Liver (tissue), 9 donors: Measurements from ENCODE around the gene GPR15. TPM values are rescaled to one million over a fixed set of nuclear protein-coding genes. Genes with fewer than 3 reads are reported as not detected.

Source experiments
- DNase-seq: peaks from one replicate; pipeline ENCODE4 v3.0.0-alpha.2; 2017; ENCODE audit warnings: low spot score
- H3K27ac ChIP-seq, 2 donors: one replicate each; pipeline ENCODE4 v1.7.0; 2013; ENCODE audit warnings: inconsistent platforms in 2 of 2, low read length in 2 of 2, control low read depth in 1 of 2, low read depth in 1 of 2, mild to moderate bottlenecking in 1 of 2
- H3K27me3 ChIP-seq, 4 donors: one replicate each; pipeline versions ENCODE4 v1.6.1 to v1.7.0; 2013; ENCODE audit warnings: low read length in 3 of 4, inconsistent platforms in 1 of 4, mild to moderate bottlenecking in 1 of 4, moderate library complexity in 1 of 4; ENCODE audit not compliant: control insufficient read depth in 4 of 4, insufficient read depth in 4 of 4
- H3K36me3 ChIP-seq, 4 donors: one replicate each; pipeline versions ENCODE4 v1.6.1 to v1.7.0; 2013; ENCODE audit warnings: low read length in 3 of 4, mild to moderate bottlenecking in 3 of 4, low read depth in 1 of 4, moderate library complexity in 1 of 4; ENCODE audit not compliant: control insufficient read depth in 4 of 4, insufficient read depth in 3 of 4
- H3K4me1 ChIP-seq, 4 donors: one replicate each; pipeline versions ENCODE4 v1.6.1 to v1.7.0; 2013; ENCODE audit warnings: low read length in 3 of 4, mild to moderate bottlenecking in 3 of 4, moderate library complexity in 1 of 4; ENCODE audit not compliant: control insufficient read depth in 4 of 4, insufficient read depth in 4 of 4
- H3K4me3 ChIP-seq, 3 donors: one replicate each; pipeline versions ENCODE4 v1.6.1 to v1.7.0; 2013; ENCODE audit warnings: low read length in 3 of 3, control low read depth in 1 of 3, low read depth in 1 of 3, mild to moderate bottlenecking in 1 of 3
- H3K9ac ChIP-seq, 2 donors: one replicate each; pipeline ENCODE4 v1.7.0; 2013; ENCODE audit warnings: low read length in 2 of 2, mild to moderate bottlenecking in 2 of 2, moderate library complexity in 2 of 2, control low read depth in 1 of 2, low read depth in 1 of 2
- H3K9me3 ChIP-seq, 4 donors: one replicate each; pipeline versions ENCODE4 v1.6.1 to v1.7.0; 2013; ENCODE audit warnings: low read length in 3 of 4; ENCODE audit not compliant: control insufficient read depth in 4 of 4
- FOXA1 ChIP-seq: IDR thresholded peaks from 2 replicates; pipeline ENCODE4 v1.6.1; 2016; ENCODE audit warnings: antibody characterized with exemption
- FOXA2 ChIP-seq: IDR thresholded peaks from 2 replicates; pipeline ENCODE4 v1.6.1; 2016; ENCODE audit warnings: antibody characterized with exemption
- GABPA ChIP-seq, 2 donors: IDR thresholded peaks in 1 of 2; conservative IDR thresholded peaks in 1 of 2; 2 replicates each; pipeline ENCODE4 v1.6.1; 2016; ENCODE audit warnings: antibody characterized with exemption in 2 of 2, mild to moderate bottlenecking in 1 of 2, moderate library complexity in 1 of 2
- HNF4A ChIP-seq, 2 donors: conservative IDR thresholded peaks; 2 replicates each; pipeline ENCODE4 v1.6.1; 2016; ENCODE audit warnings: antibody characterized with exemption in 2 of 2, mild to moderate bottlenecking in 2 of 2
- HNF4G ChIP-seq: IDR thresholded peaks from 2 replicates; pipeline ENCODE4 v1.6.1; 2016; ENCODE audit warnings: antibody characterized with exemption
- JUND ChIP-seq, 2 donors: IDR thresholded peaks; 2 replicates each; pipeline ENCODE4 v1.6.1; 2016; ENCODE audit warnings: antibody characterized with exemption in 2 of 2
- RAD21 ChIP-seq, 2 donors: IDR thresholded peaks; 2 replicates each; pipeline ENCODE4 v1.6.1; 2016; ENCODE audit warnings: antibody characterized with exemption in 2 of 2, mild to moderate bottlenecking in 2 of 2
- RXRA ChIP-seq, 2 donors: IDR thresholded peaks; 2 replicates each; pipeline ENCODE4 v1.6.1; 2017 to 2018; ENCODE audit warnings: antibody characterized with exemption in 2 of 2, mild to moderate bottlenecking in 1 of 2
- SP1 ChIP-seq: IDR thresholded peaks from 2 replicates; pipeline ENCODE4 v1.6.1; 2018; ENCODE audit warnings: antibody characterized with exemption, mild to moderate bottlenecking
- TAF1 ChIP-seq: conservative IDR thresholded peaks from 2 replicates; pipeline ENCODE4 v1.6.1; 2016; ENCODE audit warnings: antibody characterized with exemption, mild to moderate bottlenecking
- YY1 ChIP-seq: IDR thresholded peaks from 2 replicates; pipeline ENCODE4 v1.6.1; 2016; ENCODE audit warnings: antibody characterized with exemption, mild to moderate bottlenecking
- WGBS: extraction: QIAGEN DNeasy Blood & Tissue Kit; methylation state at CpG from one replicate; pipeline ENCODE4 v1.1.7; 2013; 5-methylcytosine and 5-hydroxymethylcytosine counted together
- polyA plus RNA-seq, 2 donors: library from polyadenylated mRNA; stranded (reverse) in 1 of 2; unstranded in 1 of 2; fragments of 200-250 nt in 1 of 2; fragments of >200 nt in 1 of 2; fragmentation: Nextera tagmentation in 1 of 2; extraction: Ambion mirVana in 1 of 2; gene quantifications; one replicate each; pipeline versions ENCODE4 v1.2.1 to v1.2.3, GENCODE V29; 2013 to 2015
- total RNA-seq, 2 donors: library from RNA; depleted of rRNA; stranded (reverse); fragments of >200 nt; gene quantifications; one replicate each; pipeline ENCODE4 v1.2.3, GENCODE V29; 2014
- TF ChIP-seq, protein P1 (sequence below): IDR thresholded peaks from 2 replicates; pipeline ENCODE4 v1.6.1; 2016; ENCODE audit warnings: antibody characterized with exemption
- TF ChIP-seq, protein P2 (sequence below): IDR thresholded peaks from 2 replicates; pipeline ENCODE4 v1.6.1; 2016; ENCODE audit warnings: antibody characterized with exemption
- TF ChIP-seq, protein P3 (sequence below): IDR thresholded peaks from 2 replicates; pipeline ENCODE4 v1.6.1; 2016; ENCODE audit warnings: antibody characterized with exemption
- TF ChIP-seq, protein P4 (sequence below): IDR thresholded peaks from 2 replicates; pipeline ENCODE4 v1.6.1; 2016; ENCODE audit warnings: antibody characterized with exemption, mild to moderate bottlenecking
- TF ChIP-seq, protein P5 (sequence below): fragments of 150-350 bp; IDR thresholded peaks from 2 replicates; pipeline ENCODE4 v1.5.1; 2017; ENCODE audit warnings: improper control_type of control experiment, low read depth, low read length; ENCODE audit not compliant: missing input control
- donor health status: healthy.
- donor health status: healthy.
- donor health status: healthy.
- donor health status: healthy.
- donor health status: healthy.

The GPR15 gene
- total and polyA plus RNA-seq, 4 donors, result 0.08 to 0.10 TPM; not detected in 2

DNA sequence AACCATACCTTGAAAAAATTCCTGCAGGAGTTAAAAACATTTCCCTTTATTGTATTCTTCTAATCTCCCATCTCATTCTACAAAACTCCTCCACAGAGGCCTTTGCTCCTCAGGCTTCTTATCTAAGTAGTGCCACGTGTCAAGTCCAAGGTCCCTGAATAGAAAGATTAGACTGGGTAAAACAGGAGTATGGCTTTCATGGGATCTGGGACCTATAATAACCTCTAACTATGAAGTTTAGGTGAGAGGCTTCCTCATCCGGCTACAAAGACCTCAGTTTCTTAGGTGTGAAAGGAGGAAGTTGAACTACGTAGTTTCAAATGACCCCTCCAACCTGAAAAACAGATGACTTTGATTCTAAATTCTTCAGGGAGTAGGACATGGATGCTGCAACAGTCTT lies 20.0 kb downstream of the GPR15 start:
- Histone ChIP-seq H3K27me3 (no peaks in the 10 kb centered on the region), H3K36me3 (no peaks in the 10 kb centered on the region), H3K9me3 (no peaks in the 10 kb centered on the region), H3K9ac (no peak overlapping the region), H3K27ac (no peak overlapping the region), H3K4me3 (no peak overlapping the region), H3K4me1 (no peaks in the 10 kb centered on the region)
- no peak for DNase-seq
- TF ChIP-seq, protein P1, sequence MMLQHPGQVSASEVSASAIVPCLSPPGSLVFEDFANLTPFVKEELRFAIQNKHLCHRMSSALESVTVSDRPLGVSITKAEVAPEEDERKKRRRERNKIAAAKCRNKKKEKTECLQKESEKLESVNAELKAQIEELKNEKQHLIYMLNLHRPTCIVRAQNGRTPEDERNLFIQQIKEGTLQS, result no peak
- TF ChIP-seq RXRA (IDR thresholded peaks at IDR 0.05) (no peak), RAD21 (IDR thresholded peaks at IDR 0.05) (no peak), HNF4A (conservative IDR thresholded peaks at IDR 0.05) (no peak), JUND (IDR thresholded peaks at IDR 0.05) (no peak), GABPA (IDR thresholded peaks at IDR 0.05 in 1 of 2, conservative IDR thresholded peaks at IDR 0.05 in 1 of 2) (no peak), SP1 (no peak), YY1 (no peak), FOXA1 (no peak)
- TF ChIP-seq, protein P2, sequence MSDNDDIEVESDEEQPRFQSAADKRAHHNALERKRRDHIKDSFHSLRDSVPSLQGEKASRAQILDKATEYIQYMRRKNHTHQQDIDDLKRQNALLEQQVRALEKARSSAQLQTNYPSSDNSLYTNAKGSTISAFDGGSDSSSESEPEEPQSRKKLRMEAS, result no peak
- TF ChIP-seq, protein P3, sequence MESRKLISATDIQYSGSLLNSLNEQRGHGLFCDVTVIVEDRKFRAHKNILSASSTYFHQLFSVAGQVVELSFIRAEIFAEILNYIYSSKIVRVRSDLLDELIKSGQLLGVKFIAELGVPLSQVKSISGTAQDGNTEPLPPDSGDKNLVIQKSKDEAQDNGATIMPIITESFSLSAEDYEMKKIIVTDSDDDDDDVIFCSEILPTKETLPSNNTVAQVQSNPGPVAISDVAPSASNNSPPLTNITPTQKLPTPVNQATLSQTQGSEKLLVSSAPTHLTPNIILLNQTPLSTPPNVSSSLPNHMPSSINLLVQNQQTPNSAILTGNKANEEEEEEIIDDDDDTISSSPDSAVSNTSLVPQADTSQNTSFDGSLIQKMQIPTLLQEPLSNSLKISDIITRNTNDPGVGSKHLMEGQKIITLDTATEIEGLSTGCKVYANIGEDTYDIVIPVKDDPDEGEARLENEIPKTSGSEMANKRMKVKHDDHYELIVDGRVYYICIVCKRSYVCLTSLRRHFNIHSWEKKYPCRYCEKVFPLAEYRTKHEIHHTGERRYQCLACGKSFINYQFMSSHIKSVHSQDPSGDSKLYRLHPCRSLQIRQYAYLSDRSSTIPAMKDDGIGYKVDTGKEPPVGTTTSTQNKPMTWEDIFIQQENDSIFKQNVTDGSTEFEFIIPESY, result no peak
- 63% methylated on average over 3 of the region's 3 CpGs for WGBS

DNA sequence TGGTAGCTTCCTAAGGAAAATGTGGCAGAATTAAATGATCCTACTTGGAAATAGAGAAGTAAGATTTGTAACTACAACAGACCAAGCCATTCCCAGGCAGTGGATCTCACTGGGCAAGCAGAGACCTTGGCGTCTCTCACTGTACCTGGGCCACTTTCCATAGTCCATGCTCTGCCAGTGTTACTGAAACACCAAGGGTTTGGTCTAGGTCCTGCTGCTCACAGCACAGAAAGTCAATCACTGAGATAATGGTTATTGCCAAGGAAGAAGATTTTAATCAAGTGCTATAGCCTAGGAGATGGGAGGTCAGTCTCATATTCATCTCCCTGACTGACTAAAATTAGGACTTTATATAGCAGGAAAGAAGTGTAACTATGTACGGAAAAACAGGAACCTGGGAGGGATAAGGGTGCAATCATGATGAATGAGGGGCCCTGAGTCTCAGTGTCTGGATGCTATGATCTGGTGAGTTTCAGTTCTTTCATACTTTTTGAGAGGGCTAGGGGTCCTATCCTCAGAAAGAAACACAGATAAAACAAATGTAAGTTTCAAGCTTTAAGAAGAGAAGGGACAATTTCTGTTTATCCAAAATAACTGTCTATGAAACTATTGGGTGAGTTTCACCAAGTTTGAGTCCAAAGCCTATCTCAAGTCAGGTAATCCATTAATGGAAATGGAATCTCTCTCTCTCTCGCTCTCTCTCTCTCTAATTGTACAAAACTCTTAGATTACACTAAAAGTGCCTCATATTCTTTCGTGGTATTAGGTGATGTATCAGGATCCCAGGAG lies 20.6 kb downstream of the GPR15 start:
- H3K27ac ChIP-seq, result no peak overlapping the region
- TF ChIP-seq FOXA2 (no peak), YY1 (no peak), TAF1 (no peak)
- H3K4me1 ChIP-seq, result no peaks in the 10 kb centered on the region
- H3K9ac ChIP-seq, result no peak overlapping the region
- no peak for DNase-seq
- WGBS, result 78% methylated on average over 4 of the region's 4 CpGs
- no peaks in the 10 kb centered on the region for H3K36me3 ChIP-seq
- no peak overlapping the region for H3K4me3 ChIP-seq
- no peaks in the 10 kb centered on the region for H3K27me3 ChIP-seq
- no peaks in the 10 kb centered on the region for H3K9me3 ChIP-seq

DNA sequence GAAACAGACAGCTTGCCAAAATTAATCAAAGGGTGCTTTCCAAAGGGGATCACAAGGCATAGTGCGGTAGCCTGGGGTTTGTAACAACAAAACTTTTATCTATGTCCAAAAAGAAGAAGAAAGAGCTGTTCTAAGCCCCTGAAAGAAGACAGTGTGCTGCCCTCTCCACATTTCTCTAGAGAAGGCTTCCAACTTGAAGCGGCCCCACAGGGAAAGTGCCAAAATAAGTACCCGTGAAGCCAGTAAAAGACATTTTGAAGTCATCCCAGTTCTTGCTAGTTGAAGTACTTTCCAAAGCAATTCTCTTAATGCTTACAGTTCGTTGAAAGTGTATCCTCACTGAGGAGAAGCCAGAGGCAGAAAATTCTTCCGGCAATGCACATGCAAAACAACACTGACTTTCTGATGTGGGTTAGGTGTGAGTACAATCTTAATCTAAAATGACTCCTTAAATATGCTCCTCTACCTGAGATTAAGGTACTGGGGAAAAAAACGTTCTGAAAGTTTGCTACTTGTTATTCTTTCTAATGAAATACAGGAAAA lies 21.3 kb downstream of the GPR15 start:
- DNase-seq, result no peak
- 75% methylated on average over 6 of the region's 6 CpGs for WGBS
- Histone ChIP-seq H3K9ac (no peak overlapping the region), H3K4me1 (no peaks in the 10 kb centered on the region), H3K4me3 (no peak overlapping the region), H3K27ac (no peak overlapping the region), H3K9me3 (no peaks in the 10 kb centered on the region), H3K27me3 (no peaks in the 10 kb centered on the region), H3K36me3 (no peaks in the 10 kb centered on the region)
- no peak for TF ChIP-seq GABPA (IDR thresholded peaks at IDR 0.05 in 1 of 2, conservative IDR thresholded peaks at IDR 0.05 in 1 of 2)
- TF ChIP-seq, protein P4, sequence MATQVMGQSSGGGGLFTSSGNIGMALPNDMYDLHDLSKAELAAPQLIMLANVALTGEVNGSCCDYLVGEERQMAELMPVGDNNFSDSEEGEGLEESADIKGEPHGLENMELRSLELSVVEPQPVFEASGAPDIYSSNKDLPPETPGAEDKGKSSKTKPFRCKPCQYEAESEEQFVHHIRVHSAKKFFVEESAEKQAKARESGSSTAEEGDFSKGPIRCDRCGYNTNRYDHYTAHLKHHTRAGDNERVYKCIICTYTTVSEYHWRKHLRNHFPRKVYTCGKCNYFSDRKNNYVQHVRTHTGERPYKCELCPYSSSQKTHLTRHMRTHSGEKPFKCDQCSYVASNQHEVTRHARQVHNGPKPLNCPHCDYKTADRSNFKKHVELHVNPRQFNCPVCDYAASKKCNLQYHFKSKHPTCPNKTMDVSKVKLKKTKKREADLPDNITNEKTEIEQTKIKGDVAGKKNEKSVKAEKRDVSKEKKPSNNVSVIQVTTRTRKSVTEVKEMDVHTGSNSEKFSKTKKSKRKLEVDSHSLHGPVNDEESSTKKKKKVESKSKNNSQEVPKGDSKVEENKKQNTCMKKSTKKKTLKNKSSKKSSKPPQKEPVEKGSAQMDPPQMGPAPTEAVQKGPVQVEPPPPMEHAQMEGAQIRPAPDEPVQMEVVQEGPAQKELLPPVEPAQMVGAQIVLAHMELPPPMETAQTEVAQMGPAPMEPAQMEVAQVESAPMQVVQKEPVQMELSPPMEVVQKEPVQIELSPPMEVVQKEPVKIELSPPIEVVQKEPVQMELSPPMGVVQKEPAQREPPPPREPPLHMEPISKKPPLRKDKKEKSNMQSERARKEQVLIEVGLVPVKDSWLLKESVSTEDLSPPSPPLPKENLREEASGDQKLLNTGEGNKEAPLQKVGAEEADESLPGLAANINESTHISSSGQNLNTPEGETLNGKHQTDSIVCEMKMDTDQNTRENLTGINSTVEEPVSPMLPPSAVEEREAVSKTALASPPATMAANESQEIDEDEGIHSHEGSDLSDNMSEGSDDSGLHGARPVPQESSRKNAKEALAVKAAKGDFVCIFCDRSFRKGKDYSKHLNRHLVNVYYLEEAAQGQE, result no peak
- TF ChIP-seq HNF4A (conservative IDR thresholded peaks at IDR 0.05), result no peak
- TF ChIP-seq, protein P5, sequence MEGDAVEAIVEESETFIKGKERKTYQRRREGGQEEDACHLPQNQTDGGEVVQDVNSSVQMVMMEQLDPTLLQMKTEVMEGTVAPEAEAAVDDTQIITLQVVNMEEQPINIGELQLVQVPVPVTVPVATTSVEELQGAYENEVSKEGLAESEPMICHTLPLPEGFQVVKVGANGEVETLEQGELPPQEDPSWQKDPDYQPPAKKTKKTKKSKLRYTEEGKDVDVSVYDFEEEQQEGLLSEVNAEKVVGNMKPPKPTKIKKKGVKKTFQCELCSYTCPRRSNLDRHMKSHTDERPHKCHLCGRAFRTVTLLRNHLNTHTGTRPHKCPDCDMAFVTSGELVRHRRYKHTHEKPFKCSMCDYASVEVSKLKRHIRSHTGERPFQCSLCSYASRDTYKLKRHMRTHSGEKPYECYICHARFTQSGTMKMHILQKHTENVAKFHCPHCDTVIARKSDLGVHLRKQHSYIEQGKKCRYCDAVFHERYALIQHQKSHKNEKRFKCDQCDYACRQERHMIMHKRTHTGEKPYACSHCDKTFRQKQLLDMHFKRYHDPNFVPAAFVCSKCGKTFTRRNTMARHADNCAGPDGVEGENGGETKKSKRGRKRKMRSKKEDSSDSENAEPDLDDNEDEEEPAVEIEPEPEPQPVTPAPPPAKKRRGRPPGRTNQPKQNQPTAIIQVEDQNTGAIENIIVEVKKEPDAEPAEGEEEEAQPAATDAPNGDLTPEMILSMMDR, result no peak
- TF ChIP-seq, protein P3, result no peak
- TF ChIP-seq SP1, result no peak
- no peak for TF ChIP-seq HNF4G
